Mammary epithelial cell (primary cell): ENCODE results near the gene KAZN.

Experiments
- EZH2 ChIP-seq: IDR thresholded peaks from 2 replicates; pipeline ENCODE4 v1.6.1; 2012; ENCODE audit warnings: low read length, inconsistent platforms, borderline replicate concordance
- TF ChIP-seq, protein P1 (sequence below), 2 donors: IDR thresholded peaks in 1 of 2; conservative IDR thresholded peaks in 1 of 2; 2 replicates each; pipeline ENCODE4 v1.5.1; 2011 to 2012; ENCODE audit warnings: inconsistent platforms in 2 of 2, low read length in 2 of 2, mild to moderate bottlenecking in 2 of 2, control low read depth in 1 of 2, low read depth in 1 of 2; ENCODE audit not compliant: insufficient read depth in 1 of 2; ENCODE audit errors: extremely low read depth in 1 of 2

DNA sequence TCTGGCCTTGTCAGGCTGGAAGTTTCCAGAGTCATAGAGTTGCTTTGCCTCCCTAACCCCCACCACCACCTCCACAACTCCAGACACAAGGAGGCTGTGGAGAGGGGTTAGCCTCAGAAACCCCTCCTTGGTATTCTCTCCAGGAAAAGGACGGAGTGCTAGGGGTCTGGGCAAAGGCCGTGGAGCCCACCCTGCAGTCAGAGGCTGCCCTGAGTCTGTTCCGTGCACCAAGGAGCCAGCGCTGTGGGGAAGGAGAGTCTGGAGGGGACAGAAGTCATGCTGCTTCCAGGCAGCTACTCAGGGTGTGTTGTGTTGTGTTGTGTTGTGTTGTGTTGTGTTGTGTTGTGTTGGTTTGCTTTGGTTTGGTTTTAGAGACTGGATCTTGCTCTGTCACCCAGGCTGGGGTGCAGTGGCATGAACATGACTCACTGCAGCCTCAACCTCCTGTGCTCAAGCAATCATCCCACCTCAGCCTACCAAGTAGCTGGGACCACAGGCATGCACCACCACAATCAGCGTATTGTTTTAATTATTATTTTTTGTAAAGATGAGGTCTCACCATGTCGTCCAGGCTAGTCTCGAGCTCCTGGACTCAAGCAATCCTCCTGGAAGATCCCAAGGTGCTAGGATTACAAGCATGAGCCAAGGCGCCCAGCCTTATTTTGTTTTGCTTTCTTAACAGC lies 432.9 kb downstream of the KAZN start:
- TF ChIP-seq, protein P1, sequence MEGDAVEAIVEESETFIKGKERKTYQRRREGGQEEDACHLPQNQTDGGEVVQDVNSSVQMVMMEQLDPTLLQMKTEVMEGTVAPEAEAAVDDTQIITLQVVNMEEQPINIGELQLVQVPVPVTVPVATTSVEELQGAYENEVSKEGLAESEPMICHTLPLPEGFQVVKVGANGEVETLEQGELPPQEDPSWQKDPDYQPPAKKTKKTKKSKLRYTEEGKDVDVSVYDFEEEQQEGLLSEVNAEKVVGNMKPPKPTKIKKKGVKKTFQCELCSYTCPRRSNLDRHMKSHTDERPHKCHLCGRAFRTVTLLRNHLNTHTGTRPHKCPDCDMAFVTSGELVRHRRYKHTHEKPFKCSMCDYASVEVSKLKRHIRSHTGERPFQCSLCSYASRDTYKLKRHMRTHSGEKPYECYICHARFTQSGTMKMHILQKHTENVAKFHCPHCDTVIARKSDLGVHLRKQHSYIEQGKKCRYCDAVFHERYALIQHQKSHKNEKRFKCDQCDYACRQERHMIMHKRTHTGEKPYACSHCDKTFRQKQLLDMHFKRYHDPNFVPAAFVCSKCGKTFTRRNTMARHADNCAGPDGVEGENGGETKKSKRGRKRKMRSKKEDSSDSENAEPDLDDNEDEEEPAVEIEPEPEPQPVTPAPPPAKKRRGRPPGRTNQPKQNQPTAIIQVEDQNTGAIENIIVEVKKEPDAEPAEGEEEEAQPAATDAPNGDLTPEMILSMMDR (conservative IDR thresholded peaks at IDR 0.05 in 1 of 2, IDR thresholded peaks at IDR 0.05 in 1 of 2; ENCODE audit: extremely low read depth in 1 of 2, insufficient read depth in 1 of 2, low read depth in 1 of 2, low read length in 2 of 2), result no peak
- TF ChIP-seq EZH2, result no peak
